ENCODE results near the gene TNF. TPM values are rescaled to one million over a fixed set of nuclear protein-coding genes. Genes with fewer than 3 reads are reported as not detected.

The TNF gene
- total and polyA plus RNA-seq, 2 of the 13 experiments (the other 11 are each of a cell fraction or from before 2014, with no cell fraction given), result not detected

DNA sequence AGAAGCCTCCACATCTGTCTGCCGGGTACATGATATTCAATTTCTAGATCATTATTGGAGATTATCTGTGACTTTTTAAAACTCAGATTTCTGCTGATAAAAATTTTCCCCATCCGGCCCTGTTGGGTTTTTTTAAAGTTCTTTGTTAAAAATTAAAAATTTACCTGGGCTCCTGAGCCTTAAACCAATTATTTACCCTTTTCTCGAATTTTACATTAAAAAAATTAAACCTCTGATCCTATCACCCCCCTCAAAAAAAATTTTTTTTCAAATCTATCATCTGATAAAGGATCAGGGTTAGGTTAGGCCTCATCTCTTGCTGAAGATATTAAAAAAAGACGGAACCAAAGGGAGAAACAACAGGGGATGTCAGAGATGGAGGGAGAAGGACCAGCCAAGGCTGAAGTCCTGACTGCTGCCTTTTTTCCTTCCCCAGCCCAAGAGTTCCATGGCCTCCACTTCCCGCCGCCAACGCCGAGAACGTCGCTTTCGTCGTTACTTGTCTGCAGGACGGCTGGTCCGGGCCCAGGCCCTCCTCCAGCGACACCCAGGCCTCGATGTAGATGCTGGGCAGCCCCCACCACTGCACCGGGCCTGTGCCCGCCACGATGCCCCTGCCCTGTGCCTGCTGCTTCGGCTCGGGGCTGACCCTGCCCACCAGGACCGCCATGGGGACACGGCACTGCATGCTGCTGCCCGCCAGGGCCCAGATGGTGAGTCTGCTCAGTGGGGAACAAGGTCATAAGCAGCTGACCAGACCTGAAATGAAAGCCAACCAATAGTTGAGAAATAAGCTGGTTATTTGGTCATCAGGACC is 27.4 kb upstream of the TNF start:
- H3K4me2 ChIP-seq (ENCODE audit: low read depth, low read length), result peak overlapping the region; percentile 91
- no peak for FAIRE-seq
- no peak for ATAC-seq
- peak overlapping the region; percentile 79 for H3K9ac ChIP-seq (ENCODE audit: insufficient read depth, low read depth, low read length)
- peak overlapping the region; percentile 74 to 93 (median 76) for H3K4me3 ChIP-seq (replicated peaks in 1 of 3; ENCODE audit: insufficient read depth in 1 of 3, low read depth in 2 of 3, low read length in 3 of 3)
- peaks cover 3 to 8% of the 10 kb centered on the region in 2 experiments for H3K36me3 ChIP-seq (replicated peaks in 1 of 2; ENCODE audit: control insufficient read depth in 1 of 2, insufficient read depth in 2 of 2, low read length in 2 of 2)
- CTCF ChIA-PET (ENCODE audit: low intra/inter-chr PET ratio, low total read pairs), result interaction anchor here (1.0 to 3.6 kb wide), 3 partner anchors 33 to 54 kb away, joined by 5 to 84 read pairs (median 10); no protein-coding TSS in a partner anchor
- TSS peak; percentile 63 for BruUV-seq (replicated peaks)
- intact Hi-C loops (cut with micrococcal nuclease; ENCODE audit: unreplicated experiment), result loop anchor here (2.0 to 10.0 kb wide), 3 partner anchors 34 to 107 kb away; partner anchors contain the start of genes APOM, BAG6 and LTB
- WGBS (ENCODE audit: low lambda C conversion rate), result 79% methylated on average over 24 of the region's 24 CpGs
- H2AFZ ChIP-seq (ENCODE audit: low read length), result no peak overlapping the region
- in situ Hi-C loops (cut with HindIII; ENCODE audit: extremely low pct_ligation_motif_present, low pct_unique_long_range_greater_than_20kb), result loop anchor here (5.0 kb wide), 1 partner anchor 49 kb away; no protein-coding TSS in a partner anchor
- POLR2A ChIA-PET, result interaction anchor here (0.8 to 4.6 kb wide), 12 partner anchors 10 to 286 kb away, joined by 3 to 36 read pairs (median 5); partner anchors contain the start of genes APOM, BAG6, GPANK1 and TNF
- peaks cover 13% of the 10 kb centered on the region for H3K79me2 ChIP-seq (ENCODE audit: insufficient read depth, low read length)
- H3K27ac ChIP-seq (ENCODE audit: extremely low read length, insufficient read depth, low read length), result peak overlapping the region; percentile 64
- no peaks in the 10 kb centered on the region; a peak in 1 of 5 replicates for H3K27me3 ChIP-seq (ENCODE audit: control insufficient read depth in 1 of 2, insufficient read depth in 2 of 2, low read length in 2 of 2)
- H3K4me1 ChIP-seq (ENCODE audit: insufficient read depth, low read length), result peaks cover 40% of the 10 kb centered on the region
- H3K9me3 ChIP-seq (ENCODE audit: low read length), result no peaks in the 10 kb centered on the region
- DNase-seq (ENCODE audit: low spot score), result no peak
- no peaks in the 10 kb centered on the region for H4K20me1 ChIP-seq (ENCODE audit: insufficient read depth, low read length)
- TF ChIP-seq, protein P1, sequence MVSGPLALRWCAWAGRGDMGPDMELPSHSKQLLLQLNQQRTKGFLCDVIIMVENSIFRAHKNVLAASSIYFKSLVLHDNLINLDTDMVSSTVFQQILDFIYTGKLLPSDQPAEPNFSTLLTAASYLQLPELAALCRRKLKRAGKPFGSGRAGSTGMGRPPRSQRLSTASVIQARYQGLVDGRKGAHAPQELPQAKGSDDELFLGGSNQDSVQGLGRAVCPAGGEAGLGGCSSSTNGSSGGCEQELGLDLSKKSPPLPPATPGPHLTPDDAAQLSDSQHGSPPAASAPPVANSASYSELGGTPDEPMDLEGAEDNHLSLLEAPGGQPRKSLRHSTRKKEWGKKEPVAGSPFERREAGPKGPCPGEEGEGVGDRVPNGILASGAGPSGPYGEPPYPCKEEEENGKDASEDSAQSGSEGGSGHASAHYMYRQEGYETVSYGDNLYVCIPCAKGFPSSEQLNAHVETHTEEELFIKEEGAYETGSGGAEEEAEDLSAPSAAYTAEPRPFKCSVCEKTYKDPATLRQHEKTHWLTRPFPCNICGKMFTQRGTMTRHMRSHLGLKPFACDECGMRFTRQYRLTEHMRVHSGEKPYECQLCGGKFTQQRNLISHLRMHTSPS (CRISPR knock-in tag; IDR thresholded peaks at IDR 0.05; ENCODE audit: low read depth), result no peak
- TF ChIP-seq ZNF569 (CRISPR knock-in tag; IDR thresholded peaks at IDR 0.05; ENCODE audit: borderline replicate concordance), result no peak
- no peak for TF ChIP-seq ZNF570 (CRISPR knock-in tag; IDR thresholded peaks at IDR 0.05; ENCODE audit: borderline replicate concordance)
- no peak for TF ChIP-seq ATF7-NPFF (CRISPR knock-in tag; IDR thresholded peaks at IDR 0.05; ENCODE audit: low read depth)
- TF ChIP-seq, protein P2, sequence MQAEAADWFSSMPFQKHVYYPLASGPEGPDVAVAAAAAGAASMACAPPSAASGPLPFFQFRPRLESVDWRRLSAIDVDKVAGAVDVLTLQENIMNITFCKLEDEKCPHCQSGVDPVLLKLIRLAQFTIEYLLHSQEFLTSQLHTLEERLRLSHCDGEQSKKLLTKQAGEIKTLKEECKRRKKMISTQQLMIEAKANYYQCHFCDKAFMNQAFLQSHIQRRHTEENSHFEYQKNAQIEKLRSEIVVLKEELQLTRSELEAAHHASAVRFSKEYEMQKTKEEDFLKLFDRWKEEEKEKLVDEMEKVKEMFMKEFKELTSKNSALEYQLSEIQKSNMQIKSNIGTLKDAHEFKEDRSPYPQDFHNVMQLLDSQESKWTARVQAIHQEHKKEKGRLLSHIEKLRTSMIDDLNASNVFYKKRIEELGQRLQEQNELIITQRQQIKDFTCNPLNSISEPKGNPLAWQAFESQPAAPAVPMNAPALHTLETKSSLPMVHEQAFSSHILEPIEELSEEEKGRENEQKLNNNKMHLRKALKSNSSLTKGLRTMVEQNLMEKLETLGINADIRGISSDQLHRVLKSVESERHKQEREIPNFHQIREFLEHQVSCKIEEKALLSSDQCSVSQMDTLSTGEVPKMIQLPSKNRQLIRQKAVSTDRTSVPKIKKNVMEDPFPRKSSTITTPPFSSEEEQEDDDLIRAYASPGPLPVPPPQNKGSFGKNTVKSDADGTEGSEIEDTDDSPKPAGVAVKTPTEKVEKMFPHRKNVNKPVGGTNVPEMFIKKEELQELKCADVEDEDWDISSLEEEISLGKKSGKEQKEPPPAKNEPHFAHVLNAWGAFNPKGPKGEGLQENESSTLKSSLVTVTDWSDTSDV (CRISPR knock-in tag; IDR thresholded peaks at IDR 0.05), result no peak
- TF ChIP-seq KMT2A (CRISPR knock-in tag; IDR thresholded peaks at IDR 0.05), result peak; percentile 10; the same call in 1 of the 2 replicates
- TF ChIP-seq, protein P3, sequence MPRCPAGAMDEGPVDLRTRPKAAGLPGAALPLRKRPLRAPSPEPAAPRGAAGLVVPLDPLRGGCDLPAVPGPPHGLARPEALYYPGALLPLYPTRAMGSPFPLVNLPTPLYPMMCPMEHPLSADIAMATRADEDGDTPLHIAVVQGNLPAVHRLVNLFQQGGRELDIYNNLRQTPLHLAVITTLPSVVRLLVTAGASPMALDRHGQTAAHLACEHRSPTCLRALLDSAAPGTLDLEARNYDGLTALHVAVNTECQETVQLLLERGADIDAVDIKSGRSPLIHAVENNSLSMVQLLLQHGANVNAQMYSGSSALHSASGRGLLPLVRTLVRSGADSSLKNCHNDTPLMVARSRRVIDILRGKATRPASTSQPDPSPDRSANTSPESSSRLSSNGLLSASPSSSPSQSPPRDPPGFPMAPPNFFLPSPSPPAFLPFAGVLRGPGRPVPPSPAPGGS (CRISPR knock-in tag; IDR thresholded peaks at IDR 0.05), result no peak
- no peak for TF ChIP-seq GTF2F1 (IDR thresholded peaks at IDR 0.05; ENCODE audit: low read length)
- TF ChIP-seq ZNF124 (CRISPR knock-in tag; IDR thresholded peaks at IDR 0.05), result 0 out of 2 replicates have a peak, but pooled peaks have one; percentile 5
- TF ChIP-seq SMAD1 (CRISPR knock-in tag; IDR thresholded peaks at IDR 0.05; ENCODE audit: borderline replicate concordance, low read depth), result no peak
- TF ChIP-seq, protein P4, sequence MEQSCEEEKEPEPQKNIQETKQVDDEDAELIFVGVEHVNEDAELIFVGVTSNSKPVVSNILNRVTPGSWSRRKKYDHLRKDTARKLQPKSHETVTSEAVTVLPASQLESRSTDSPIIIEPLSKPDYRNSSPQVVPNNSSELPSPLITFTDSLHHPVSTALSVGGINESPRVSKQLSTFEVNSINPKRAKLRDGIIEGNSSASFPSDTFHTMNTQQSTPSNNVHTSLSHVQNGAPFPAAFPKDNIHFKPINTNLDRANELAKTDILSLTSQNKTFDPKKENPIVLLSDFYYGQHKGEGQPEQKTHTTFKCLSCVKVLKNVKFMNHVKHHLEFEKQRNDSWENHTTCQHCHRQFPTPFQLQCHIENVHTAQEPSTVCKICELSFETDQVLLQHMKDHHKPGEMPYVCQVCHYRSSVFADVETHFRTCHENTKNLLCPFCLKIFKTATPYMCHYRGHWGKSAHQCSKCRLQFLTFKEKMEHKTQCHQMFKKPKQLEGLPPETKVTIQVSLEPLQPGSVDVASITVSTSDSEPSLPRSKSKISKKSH (CRISPR knock-in tag; IDR thresholded peaks at IDR 0.05; ENCODE audit: borderline replicate concordance), result peak; percentile 59; the same call in 1 of the 2 replicates
- no peak for TF ChIP-seq KAT2B (IDR thresholded peaks at IDR 0.05; ENCODE audit: borderline replicate concordance, low read depth, low read length)
